H9 (cell line): ENCODE measurements around the gene NFATC1. TPM values are rescaled to one million over a fixed set of nuclear protein-coding genes. Genes with fewer than 3 reads are reported as not detected.

Experiments used
- DNase-seq: peaks from one replicate; pipeline ENCODE4 v3.0.0-alpha.2; 2017
- H2AFZ ChIP-seq: one replicate; pipeline ENCODE4 v1.6.1; 2013; ENCODE audit warnings: mild to moderate bottlenecking, low read length, control low read depth, moderate library complexity
- H2AK5ac ChIP-seq: 2 replicates; pipeline ENCODE4 v1.6.1; 2013; ENCODE audit warnings: low read length, control low read depth, mixed read lengths; ENCODE audit not compliant: insufficient read length
- H2BK120ac ChIP-seq: one replicate; pipeline ENCODE4 v1.6.1; 2013; ENCODE audit warnings: low read depth, mild to moderate bottlenecking, low read length, control low read depth, inconsistent platforms; ENCODE audit not compliant: poor library complexity, severe bottlenecking
- H2BK12ac ChIP-seq: 2 replicates; pipeline ENCODE4 v1.6.1; 2013; ENCODE audit warnings: low read length, control low read depth, mixed read lengths, low read depth; ENCODE audit not compliant: insufficient read length
- H2BK15ac ChIP-seq: 2 replicates; pipeline ENCODE4 v1.6.1; 2013; ENCODE audit warnings: low read depth, low read length, control low read depth
- H2BK20ac ChIP-seq: one replicate; pipeline ENCODE4 v1.6.1; 2013; ENCODE audit warnings: low read depth, mild to moderate bottlenecking, low read length, control low read depth, inconsistent platforms; ENCODE audit not compliant: poor library complexity, severe bottlenecking
- H2BK5ac ChIP-seq: 2 replicates; pipeline ENCODE4 v1.6.1; 2013; ENCODE audit warnings: low read length, control low read depth, mixed read lengths; ENCODE audit not compliant: insufficient read length
- H3K14ac ChIP-seq: 2 replicates; pipeline ENCODE4 v1.6.1; 2013; ENCODE audit warnings: low read length, control low read depth; ENCODE audit not compliant: insufficient read depth
- H3K18ac ChIP-seq: 2 replicates; pipeline ENCODE4 v1.6.1; 2013; ENCODE audit warnings: low read depth, mild to moderate bottlenecking, mixed read lengths, low read length, control low read depth; ENCODE audit not compliant: insufficient read length
- H3K23ac ChIP-seq: 2 replicates; pipeline ENCODE4 v1.6.1; 2013; ENCODE audit warnings: low read length, control low read depth, mixed read lengths, low read depth; ENCODE audit not compliant: insufficient read length
- H3K23me2 ChIP-seq: 2 replicates; pipeline ENCODE4 v1.6.1; 2013; ENCODE audit warnings: low read depth, mild to moderate bottlenecking, mixed read lengths, low read length, control low read depth; ENCODE audit not compliant: insufficient read length, poor library complexity, severe bottlenecking
- H3K27ac ChIP-seq: 2 replicates; pipeline ENCODE4 v1.5.1; 2013; ENCODE audit warnings: low read length, control low read depth, mixed read lengths, low read depth; ENCODE audit not compliant: insufficient read length
- H3K27me3 ChIP-seq: 2 replicates; pipeline ENCODE4 v1.6.1; 2013; ENCODE audit warnings: low read length, control low read depth, inconsistent platforms; ENCODE audit not compliant: insufficient read depth
- H3K4ac ChIP-seq: 2 replicates; pipeline ENCODE4 v1.6.1; 2013; ENCODE audit warnings: low read depth, mild to moderate bottlenecking, control low read depth, inconsistent platforms, low read length, moderate library complexity
- H3K4me1 ChIP-seq: 2 replicates; pipeline ENCODE4 v1.6.1; 2013; ENCODE audit warnings: low read length, control low read depth, inconsistent platforms; ENCODE audit not compliant: insufficient read depth
- H3K4me2 ChIP-seq: 2 replicates; pipeline ENCODE4 v1.6.1; 2013; ENCODE audit warnings: low read length, control low read depth, mixed read lengths; ENCODE audit not compliant: insufficient read length, insufficient read depth
- H3K56ac ChIP-seq: 2 replicates; pipeline ENCODE4 v1.6.1; 2013; ENCODE audit warnings: low read depth, mild to moderate bottlenecking, mixed read lengths, low read length, control low read depth; ENCODE audit not compliant: insufficient read length
- H3K79me1 ChIP-seq: 2 replicates; pipeline ENCODE4 v1.6.1; 2013; ENCODE audit warnings: low read depth, mild to moderate bottlenecking, moderate library complexity, low read length, control low read depth, inconsistent platforms; ENCODE audit not compliant: insufficient read depth, poor library complexity, severe bottlenecking
- H3K79me2 ChIP-seq: 2 replicates; pipeline ENCODE4 v1.6.1; 2013; ENCODE audit warnings: low read length, control low read depth, inconsistent platforms; ENCODE audit not compliant: insufficient read depth
- H3K9ac ChIP-seq: 2 replicates; pipeline ENCODE4 v1.6.1; 2013; ENCODE audit warnings: low read length, control low read depth, mixed read lengths; ENCODE audit not compliant: insufficient read length; ENCODE audit errors: extremely low read depth
- H3K9me3 ChIP-seq: one replicate; pipeline ENCODE4 v1.6.1; 2013; ENCODE audit warnings: low read depth, low read length, inconsistent platforms; ENCODE audit not compliant: control insufficient read depth
- H3T11ph ChIP-seq: one replicate; pipeline ENCODE4 v1.6.1; 2013; ENCODE audit warnings: mild to moderate bottlenecking, low read length, control low read depth, inconsistent platforms
- H4K20me1 ChIP-seq: one replicate; pipeline ENCODE4 v1.6.1; 2013; ENCODE audit not compliant: control insufficient read depth, insufficient read length, insufficient read depth
- H4K5ac ChIP-seq: 2 replicates; pipeline ENCODE4 v1.6.1; 2013; ENCODE audit warnings: low read depth, mild to moderate bottlenecking, mixed read lengths, low read length, control low read depth; ENCODE audit not compliant: insufficient read length
- H4K8ac ChIP-seq: replicated peaks from 2 replicates; pipeline ENCODE4 v1.6.1; 2013; ENCODE audit warnings: low read length, control low read depth, mixed read lengths, low read depth; ENCODE audit not compliant: insufficient read length
- H4K91ac ChIP-seq: 2 replicates; pipeline ENCODE4 v1.6.1; 2013; ENCODE audit warnings: low read depth, mild to moderate bottlenecking, moderate library complexity, mixed read lengths, low read length, control low read depth; ENCODE audit not compliant: insufficient read length
- H3K27ac Mint-ChIP-seq, 3 experiments: 2 replicates in 2 of 3; 3 replicates in 1 of 3; pipeline ENCODE4 v1.8.0; 2020 to 2021; ENCODE audit warnings: mixed read lengths in 3 of 3, mild to moderate bottlenecking in 1 of 3, moderate library complexity in 1 of 3
- H3K27me3 Mint-ChIP-seq: 2 replicates; pipeline ENCODE4 v1.8.0; 2021; ENCODE audit warnings: low read depth, mild to moderate bottlenecking, moderate library complexity, mixed read lengths
- H3K36me3 Mint-ChIP-seq, 3 experiments: 2 replicates in 2 of 3; 3 replicates in 1 of 3; pipeline ENCODE4 v1.8.0; 2020 to 2021; ENCODE audit warnings: low read depth in 3 of 3, mixed read lengths in 3 of 3; ENCODE audit not compliant: insufficient read depth in 1 of 3
- H3K4me1 Mint-ChIP-seq, 2 experiments: 2 replicates each; pipeline ENCODE4 v1.8.0; 2020; ENCODE audit warnings: mixed read lengths in 2 of 2
- H3K4me3 Mint-ChIP-seq, 2 experiments: 2 replicates in 1 of 2; 3 replicates in 1 of 2; pipeline ENCODE4 v1.8.0; 2020 to 2021; ENCODE audit warnings: mild to moderate bottlenecking in 2 of 2, mixed read lengths in 2 of 2, moderate library complexity in 1 of 2
- H3K9me3 Mint-ChIP-seq, 2 experiments: 2 replicates in 1 of 2; 3 replicates in 1 of 2; pipeline ENCODE4 v1.8.0; 2020; ENCODE audit warnings: mild to moderate bottlenecking in 2 of 2, mixed read lengths in 2 of 2, moderate library complexity in 1 of 2
- WGBS: extraction: QIAGEN DNeasy Blood & Tissue Kit; methylation state at CpG from one replicate; pipeline ENCODE4 v1.1.7; 2013; ENCODE audit warnings: missing lambda C conversion rate, low lambda C conversion rate, mixed read lengths; ENCODE audit not compliant: insufficient read length; ENCODE audit errors: extremely low coverage; 5-methylcytosine and 5-hydroxymethylcytosine counted together
- total RNA-seq: library from RNA; stranded (reverse); gene quantifications from 2 replicates; pipeline ENCODE4 v1.2.1, GENCODE V29; 2021
- TF ChIP-seq, protein P1 (sequence below): fragments of 200-600 bp; sonication (generic); conservative IDR thresholded peaks from 3 replicates; pipeline ENCODE4 v1.8.0; 2021; ENCODE audit warnings: antibody characterized with exemption, mild to moderate bottlenecking

NFATC1 gene
- total RNA-seq, 1 experiment from 2014 or later = 5.5 TPM

DNA sequence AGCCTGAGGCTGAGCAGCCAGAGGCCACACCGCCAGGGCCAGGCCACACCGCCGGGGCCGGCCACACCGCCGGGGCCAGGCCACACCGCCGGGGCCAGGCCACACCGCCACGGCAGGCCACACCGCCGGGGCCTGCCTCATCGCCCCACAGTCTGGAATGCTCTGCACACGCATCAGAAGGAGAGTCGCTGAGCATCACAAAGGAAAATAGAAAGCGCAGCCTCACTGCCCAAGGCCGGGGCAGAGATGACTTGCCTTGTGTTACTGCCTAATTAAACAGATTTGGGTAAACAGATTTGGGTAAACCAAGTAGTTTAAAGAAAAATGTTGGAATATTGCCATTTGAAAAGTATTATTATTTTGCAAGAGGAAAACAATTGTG lies 10.4 kb upstream of the NFATC1 start:
- no peaks in the 10 kb centered on the region for H3K23me2 ChIP-seq
- no peak overlapping the region for H3K18ac ChIP-seq
- H3T11ph ChIP-seq = no peak overlapping the region
- no peak overlapping the region for H3K4ac ChIP-seq
- no peak overlapping the region for H3K56ac ChIP-seq
- H3K27ac ChIP-seq = no peak overlapping the region
- DNase-seq = no peak
- no peaks in the 10 kb centered on the region for H4K20me1 ChIP-seq
- H2AFZ ChIP-seq = no peak overlapping the region
- no peak overlapping the region for H3K23ac ChIP-seq
- H2BK15ac ChIP-seq = no peak overlapping the region
- H2BK12ac ChIP-seq = no peak overlapping the region
- H3K4me2 ChIP-seq = no peak overlapping the region
- Mint-ChIP-seq H3K27ac (no peak overlapping the region), H3K9me3 (no peaks in the 10 kb centered on the region; a peak in 1 of 5 replicates), H3K36me3 (no peaks in the 10 kb centered on the region), H3K27me3 (peaks cover 37% of the 10 kb centered on the region), H3K4me3 (no peak overlapping the region), H3K4me1 (peaks cover 0 to 2% of the 10 kb centered on the region in 2 experiments; a peak in 1 of 4 replicates)
- H3K14ac ChIP-seq = no peak overlapping the region
- H4K8ac ChIP-seq = no peak overlapping the region
- no peaks in the 10 kb centered on the region; the same call in 1 of the 2 replicates for H3K27me3 ChIP-seq
- H3K79me2 ChIP-seq = no peaks in the 10 kb centered on the region
- H3K4me1 ChIP-seq = no peaks in the 10 kb centered on the region
- H2BK5ac ChIP-seq = no peak overlapping the region
- no peaks in the 10 kb centered on the region for H3K9me3 ChIP-seq
- H4K91ac ChIP-seq = no peak overlapping the region
- no CpG with 5 or more reads among the region's 17 CpGs for WGBS
- no peak overlapping the region for H3K9ac ChIP-seq
- no peak overlapping the region for H2AK5ac ChIP-seq
- no peak overlapping the region for H2BK120ac ChIP-seq
- no peaks in the 10 kb centered on the region for H3K79me1 ChIP-seq
- TF ChIP-seq, protein P1, sequence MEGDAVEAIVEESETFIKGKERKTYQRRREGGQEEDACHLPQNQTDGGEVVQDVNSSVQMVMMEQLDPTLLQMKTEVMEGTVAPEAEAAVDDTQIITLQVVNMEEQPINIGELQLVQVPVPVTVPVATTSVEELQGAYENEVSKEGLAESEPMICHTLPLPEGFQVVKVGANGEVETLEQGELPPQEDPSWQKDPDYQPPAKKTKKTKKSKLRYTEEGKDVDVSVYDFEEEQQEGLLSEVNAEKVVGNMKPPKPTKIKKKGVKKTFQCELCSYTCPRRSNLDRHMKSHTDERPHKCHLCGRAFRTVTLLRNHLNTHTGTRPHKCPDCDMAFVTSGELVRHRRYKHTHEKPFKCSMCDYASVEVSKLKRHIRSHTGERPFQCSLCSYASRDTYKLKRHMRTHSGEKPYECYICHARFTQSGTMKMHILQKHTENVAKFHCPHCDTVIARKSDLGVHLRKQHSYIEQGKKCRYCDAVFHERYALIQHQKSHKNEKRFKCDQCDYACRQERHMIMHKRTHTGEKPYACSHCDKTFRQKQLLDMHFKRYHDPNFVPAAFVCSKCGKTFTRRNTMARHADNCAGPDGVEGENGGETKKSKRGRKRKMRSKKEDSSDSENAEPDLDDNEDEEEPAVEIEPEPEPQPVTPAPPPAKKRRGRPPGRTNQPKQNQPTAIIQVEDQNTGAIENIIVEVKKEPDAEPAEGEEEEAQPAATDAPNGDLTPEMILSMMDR = no peak
- H2BK20ac ChIP-seq = no peak overlapping the region
- no peak overlapping the region for H4K5ac ChIP-seq
